ENCODE measurements around the gene CRIM1.
"Not testable (repeated sequence)": the region's sequence is repeated elsewhere in the genome, so short reads cannot be mapped to it uniquely, and the experiment has no call there.

CRIM1 gene

GRCh38 chr2:36355151-36355889 lies at the start of gene CRIM1:
CRIM1 (plus strand) TSS chr2:36355778; CDS start chr2:36356293, 515 bp downstream.
- DNase-seq, result peak; percentile 49 to 58

- no peak for DNase-seq
Observed at GRCh38 chr2:36307441-36307840, 48.1 kb upstream of the CRIM1 start.

GRCh38 chr2:36310444-36310843 lies 45.1 kb upstream of the CRIM1 start:
- not testable (repeated sequence) for DNase-seq

- DNase-seq, result no peak
Observed at GRCh38 chr2:36318547-36318946, 37.0 kb upstream of the CRIM1 start.

- peak in 1 of 2 donors; percentile 11 for DNase-seq
Observed at GRCh38 chr2:36322108-36322507, 33.5 kb upstream of the CRIM1 start.

GRCh38 chr2:36326286-36326685 lies 29.3 kb upstream of the CRIM1 start:
- no peak for DNase-seq

GRCh38 chr2:36329251-36329650 lies 26.3 kb upstream of the CRIM1 start:
- DNase-seq, result no peak

- DNase-seq, result no peak
Observed at GRCh38 chr2:36329746-36330472, 25.7 kb upstream of the CRIM1 start.

- no peak for DNase-seq
Observed at GRCh38 chr2:36330473-36331395, 24.8 kb upstream of the CRIM1 start.

- DNase-seq, result peak in 1 of 2 donors; percentile 26
Observed at GRCh38 chr2:36333350-36334012, 22.1 kb upstream of the CRIM1 start.

- DNase-seq, result no peak
Observed at GRCh38 chr2:36335597-36335996, 20.0 kb upstream of the CRIM1 start.

GRCh38 chr2:36336321-36336720 lies 19.3 kb upstream of the CRIM1 start:
- no peak for DNase-seq

GRCh38 chr2:36337354-36337753 lies 18.2 kb upstream of the CRIM1 start:
- DNase-seq, result no peak

GRCh38 chr2:36338124-36338826 lies 17.3 kb upstream of the CRIM1 start:
- DNase-seq, result no peak

GRCh38 chr2:36338827-36339145 lies 16.8 kb upstream of the CRIM1 start:
- DNase-seq, result no peak

GRCh38 chr2:36339607-36340218 lies 15.9 kb upstream of the CRIM1 start:
- no peak for DNase-seq

- no peak for DNase-seq
Observed at GRCh38 chr2:36343606-36344005, 12.0 kb upstream of the CRIM1 start.

GRCh38 chr2:36348721-36349120 lies 6.9 kb upstream of the CRIM1 start:
- no peak for DNase-seq

- DNase-seq, result no peak
Observed at GRCh38 chr2:36351291-36351690, 4.3 kb upstream of the CRIM1 start.

- DNase-seq, result peak in 1 of 2 donors; percentile 59
Observed at GRCh38 chr2:36351736-36352349, 3.7 kb upstream of the CRIM1 start.

GRCh38 chr2:36352701-36353100 lies 2.9 kb upstream of the CRIM1 start:
- no peak for DNase-seq
